IPS-NIHi7 (cell line): ENCODE data around the gene OTOG.

Experiments used
- DNase-seq: peaks from one replicate; pipeline ENCODE4 v3.0.0; 2012; ENCODE audit warnings: mixed read lengths; ENCODE audit errors: extremely low spot score

Gene OTOG

GRCh38 chr11:17538731-17539130 is 8.3 kb upstream of the OTOG start:
- DNase-seq = no peak

- no peak for DNase-seq
Observed at GRCh38 chr11:17540807-17541206, 6.3 kb upstream of the OTOG start.

GRCh38 chr11:17541330-17541885 is 5.7 kb upstream of the OTOG start:
- no peak for DNase-seq

- no peak for DNase-seq
Observed at GRCh38 chr11:17542249-17542648, 4.8 kb upstream of the OTOG start.

- DNase-seq = no peak
Observed at GRCh38 chr11:17543041-17543440, 4.0 kb upstream of the OTOG start.

- no peak for DNase-seq
Observed at GRCh38 chr11:17543574-17544180, 3.4 kb upstream of the OTOG start.

GRCh38 chr11:17544181-17544622 is 2.9 kb upstream of the OTOG start, which contains the start of gene USH1C:
USH1C (minus strand) TSS chr11:17544416; CDS start chr11:17544307, 109 bp downstream.
- peak; percentile 90 for DNase-seq

GRCh38 chr11:17546240-17546639 is 819 bp upstream of the OTOG start:
- no peak for DNase-seq

- peak; percentile 64 for DNase-seq
Observed at GRCh38 chr11:17547932-17548331, 873 bp downstream of the OTOG start.

- DNase-seq = peak; percentile 78
Observed at GRCh38 chr11:17548444-17548843, 1.4 kb downstream of the OTOG start.

- DNase-seq = no peak
Observed at GRCh38 chr11:17550450-17551346, 3.6 kb downstream of the OTOG start.

GRCh38 chr11:17551347-17552040 is 4.4 kb downstream of the OTOG start:
- no peak for DNase-seq

- DNase-seq = no peak
Observed at GRCh38 chr11:17552041-17552355, 4.9 kb downstream of the OTOG start.

- no peak for DNase-seq
Observed at GRCh38 chr11:17552392-17553248, 5.6 kb downstream of the OTOG start.

GRCh38 chr11:17553249-17553546 is 6.1 kb downstream of the OTOG start:
- no peak for DNase-seq

GRCh38 chr11:17554487-17554886 is 7.4 kb downstream of the OTOG start:
- no peak for DNase-seq

- DNase-seq = no peak
Observed at GRCh38 chr11:17556999-17557398, 9.9 kb downstream of the OTOG start.

- no peak for DNase-seq
Observed at GRCh38 chr11:17558025-17558780, 11.1 kb downstream of the OTOG start.

- no peak for DNase-seq
Observed at GRCh38 chr11:17558916-17559315, 11.9 kb downstream of the OTOG start.

- DNase-seq = no peak
Observed at GRCh38 chr11:17559341-17560087, 12.5 kb downstream of the OTOG start.
